ENCODE results near the gene IKBKG. TPM values are rescaled to one million over a fixed set of nuclear protein-coding genes. Genes with fewer than 3 reads are reported as not detected.

The IKBKG gene
- total RNA-seq, 1 experiment from 2014 or later = 24.0 TPM

DNA sequence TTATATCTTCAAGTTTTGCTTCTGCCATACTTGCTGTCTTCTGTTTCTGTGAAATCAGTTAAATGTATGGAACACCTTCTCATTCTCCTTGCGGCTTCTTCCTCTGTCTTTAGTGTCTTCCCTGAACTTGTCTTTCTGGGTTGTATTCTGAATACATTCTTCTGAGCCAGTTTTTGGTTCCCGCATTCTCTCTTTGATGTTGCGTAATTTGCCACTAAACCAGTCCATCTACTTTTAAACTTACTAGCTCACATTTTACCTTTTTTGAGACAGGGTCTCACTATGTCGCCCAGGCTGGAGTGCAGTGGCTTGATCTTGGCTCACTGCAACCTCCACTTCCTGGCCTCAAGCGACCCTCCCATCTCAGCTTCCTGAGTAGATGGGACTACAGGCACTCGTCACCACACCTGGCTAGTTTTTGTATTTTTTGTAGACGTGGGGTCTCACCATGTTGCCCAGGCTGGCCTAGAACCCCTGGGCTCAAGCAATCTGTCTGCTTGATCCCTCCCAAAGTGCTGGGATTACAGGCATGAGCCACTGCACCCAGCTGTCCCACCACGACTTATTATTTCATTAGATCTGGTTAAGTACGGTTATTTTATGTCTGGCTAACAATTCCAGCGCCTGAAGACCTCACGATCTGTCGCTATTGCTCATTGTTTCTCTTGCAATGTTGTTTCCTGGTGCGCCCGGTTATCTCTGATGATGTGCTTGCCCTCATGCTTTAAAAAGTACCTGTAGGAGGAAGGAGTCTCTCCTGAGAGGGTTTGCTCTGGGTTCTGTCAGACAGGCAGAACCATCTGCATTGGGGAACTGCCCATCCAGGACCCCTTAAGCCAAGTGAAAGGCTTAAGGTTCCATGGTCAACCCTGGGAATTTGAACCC lies 21.6 kb upstream of the IKBKG start:
- Histone ChIP-seq H3K9me3 (ENCODE audit: control insufficient read depth in 1 of 2, insufficient read depth in 1 of 2, low read depth in 1 of 2, low read length in 2 of 2) (no peaks in the 10 kb centered on the region), H3K4me3 (replicated peaks in 1 of 2; ENCODE audit: low read depth in 1 of 2, low read length in 2 of 2) (no peak overlapping the region), H2AFZ (ENCODE audit: low read depth, low read length, poor library complexity, severe bottlenecking) (no peak overlapping the region), H3K9me2 (ENCODE audit: insufficient read depth) (no peaks in the 10 kb centered on the region), H3K4me1 (ENCODE audit: control insufficient read depth in 1 of 2, insufficient read depth in 2 of 2, low read length in 2 of 2) (peaks cover 8 to 16% of the 10 kb centered on the region in 2 experiments), H3K27ac (ENCODE audit: low read depth, low read length) (no peak overlapping the region), H3K79me2 (ENCODE audit: insufficient read depth, low read length) (no peaks in the 10 kb centered on the region), H3K4me2 (ENCODE audit: low read length) (no peak overlapping the region), H3K27me3 (ENCODE audit: insufficient read depth, low read length) (no peaks in the 10 kb centered on the region), H3K36me3 (ENCODE audit: control insufficient read depth in 1 of 2, insufficient read depth in 2 of 2, low read length in 2 of 2) (no peaks in the 10 kb centered on the region), H3K9ac (ENCODE audit: low read length) (no peak overlapping the region), H4K20me1 (ENCODE audit: insufficient read depth) (no peaks in the 10 kb centered on the region)
- RAD21 ChIA-PET (ENCODE audit: low non-redundant PET in 1 of 2, low total read pairs in 2 of 2, uncharacterized antibody in 2 of 2, unreplicated experiment in 2 of 2) = no interaction called here
- DNase-seq (ENCODE audit: low read depth, low spot score) (no peak), ATAC-seq (no peak)
- POLR2A ChIA-PET = interaction anchor here (1.5 kb wide), 1 partner anchor 114 kb away, joined by 4 read pairs; the partner anchor contains the start of gene TAFAZZIN
- intact Hi-C loops (cut with micrococcal nuclease) = no loop called here
- CTCF ChIA-PET = no interaction called here
- TF ChIP-seq CEBPB (IDR thresholded peaks at IDR 0.05; ENCODE audit: low read depth) (no peak), EGR1 (IDR thresholded peaks at IDR 0.05; ENCODE audit: low read depth) (no peak), CBX3 (IDR thresholded peaks at IDR 0.05; ENCODE audit: low read depth) (no peak), SRF (IDR thresholded peaks at IDR 0.05; ENCODE audit: low read depth) (no peak), EZH2phosphoT487 (IDR thresholded peaks at IDR 0.05; ENCODE audit: borderline replicate concordance) (no peak), RAD21 (IDR thresholded peaks at IDR 0.05; ENCODE audit: low read depth) (no peak), SP1 (IDR thresholded peaks at IDR 0.05; ENCODE audit: low read depth) (no peak), SIN3A (IDR thresholded peaks at IDR 0.05; ENCODE audit: low read depth) (no peak), ELF1 (IDR thresholded peaks at IDR 0.05; ENCODE audit: borderline replicate concordance, low read depth) (no peak), POLR2AphosphoS5 (IDR thresholded peaks at IDR 0.05; ENCODE audit: low read depth, low read length) (no peak), TCF7L2 (IDR thresholded peaks at IDR 0.05; ENCODE audit: borderline replicate concordance, extremely low read depth, insufficient read depth, insufficient read length) (no peak), ZNF274 (IDR thresholded peaks at IDR 0.05; ENCODE audit: low read depth, low read length) (no peak)
- TF ChIP-seq, protein P1, sequence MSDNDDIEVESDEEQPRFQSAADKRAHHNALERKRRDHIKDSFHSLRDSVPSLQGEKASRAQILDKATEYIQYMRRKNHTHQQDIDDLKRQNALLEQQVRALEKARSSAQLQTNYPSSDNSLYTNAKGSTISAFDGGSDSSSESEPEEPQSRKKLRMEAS (IDR thresholded peaks at IDR 0.05) = no peak
- TF ChIP-seq, protein P2, sequence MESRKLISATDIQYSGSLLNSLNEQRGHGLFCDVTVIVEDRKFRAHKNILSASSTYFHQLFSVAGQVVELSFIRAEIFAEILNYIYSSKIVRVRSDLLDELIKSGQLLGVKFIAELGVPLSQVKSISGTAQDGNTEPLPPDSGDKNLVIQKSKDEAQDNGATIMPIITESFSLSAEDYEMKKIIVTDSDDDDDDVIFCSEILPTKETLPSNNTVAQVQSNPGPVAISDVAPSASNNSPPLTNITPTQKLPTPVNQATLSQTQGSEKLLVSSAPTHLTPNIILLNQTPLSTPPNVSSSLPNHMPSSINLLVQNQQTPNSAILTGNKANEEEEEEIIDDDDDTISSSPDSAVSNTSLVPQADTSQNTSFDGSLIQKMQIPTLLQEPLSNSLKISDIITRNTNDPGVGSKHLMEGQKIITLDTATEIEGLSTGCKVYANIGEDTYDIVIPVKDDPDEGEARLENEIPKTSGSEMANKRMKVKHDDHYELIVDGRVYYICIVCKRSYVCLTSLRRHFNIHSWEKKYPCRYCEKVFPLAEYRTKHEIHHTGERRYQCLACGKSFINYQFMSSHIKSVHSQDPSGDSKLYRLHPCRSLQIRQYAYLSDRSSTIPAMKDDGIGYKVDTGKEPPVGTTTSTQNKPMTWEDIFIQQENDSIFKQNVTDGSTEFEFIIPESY (IDR thresholded peaks at IDR 0.05; ENCODE audit: extremely low read depth, insufficient replicate concordance, low read length) = no peak
- TF ChIP-seq, protein P3, sequence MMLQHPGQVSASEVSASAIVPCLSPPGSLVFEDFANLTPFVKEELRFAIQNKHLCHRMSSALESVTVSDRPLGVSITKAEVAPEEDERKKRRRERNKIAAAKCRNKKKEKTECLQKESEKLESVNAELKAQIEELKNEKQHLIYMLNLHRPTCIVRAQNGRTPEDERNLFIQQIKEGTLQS (IDR thresholded peaks at IDR 0.05) = no peak
- TF ChIP-seq, protein P4, sequence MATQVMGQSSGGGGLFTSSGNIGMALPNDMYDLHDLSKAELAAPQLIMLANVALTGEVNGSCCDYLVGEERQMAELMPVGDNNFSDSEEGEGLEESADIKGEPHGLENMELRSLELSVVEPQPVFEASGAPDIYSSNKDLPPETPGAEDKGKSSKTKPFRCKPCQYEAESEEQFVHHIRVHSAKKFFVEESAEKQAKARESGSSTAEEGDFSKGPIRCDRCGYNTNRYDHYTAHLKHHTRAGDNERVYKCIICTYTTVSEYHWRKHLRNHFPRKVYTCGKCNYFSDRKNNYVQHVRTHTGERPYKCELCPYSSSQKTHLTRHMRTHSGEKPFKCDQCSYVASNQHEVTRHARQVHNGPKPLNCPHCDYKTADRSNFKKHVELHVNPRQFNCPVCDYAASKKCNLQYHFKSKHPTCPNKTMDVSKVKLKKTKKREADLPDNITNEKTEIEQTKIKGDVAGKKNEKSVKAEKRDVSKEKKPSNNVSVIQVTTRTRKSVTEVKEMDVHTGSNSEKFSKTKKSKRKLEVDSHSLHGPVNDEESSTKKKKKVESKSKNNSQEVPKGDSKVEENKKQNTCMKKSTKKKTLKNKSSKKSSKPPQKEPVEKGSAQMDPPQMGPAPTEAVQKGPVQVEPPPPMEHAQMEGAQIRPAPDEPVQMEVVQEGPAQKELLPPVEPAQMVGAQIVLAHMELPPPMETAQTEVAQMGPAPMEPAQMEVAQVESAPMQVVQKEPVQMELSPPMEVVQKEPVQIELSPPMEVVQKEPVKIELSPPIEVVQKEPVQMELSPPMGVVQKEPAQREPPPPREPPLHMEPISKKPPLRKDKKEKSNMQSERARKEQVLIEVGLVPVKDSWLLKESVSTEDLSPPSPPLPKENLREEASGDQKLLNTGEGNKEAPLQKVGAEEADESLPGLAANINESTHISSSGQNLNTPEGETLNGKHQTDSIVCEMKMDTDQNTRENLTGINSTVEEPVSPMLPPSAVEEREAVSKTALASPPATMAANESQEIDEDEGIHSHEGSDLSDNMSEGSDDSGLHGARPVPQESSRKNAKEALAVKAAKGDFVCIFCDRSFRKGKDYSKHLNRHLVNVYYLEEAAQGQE (IDR thresholded peaks at IDR 0.05; ENCODE audit: low read depth) = no peak
- TF ChIP-seq, protein P5, sequence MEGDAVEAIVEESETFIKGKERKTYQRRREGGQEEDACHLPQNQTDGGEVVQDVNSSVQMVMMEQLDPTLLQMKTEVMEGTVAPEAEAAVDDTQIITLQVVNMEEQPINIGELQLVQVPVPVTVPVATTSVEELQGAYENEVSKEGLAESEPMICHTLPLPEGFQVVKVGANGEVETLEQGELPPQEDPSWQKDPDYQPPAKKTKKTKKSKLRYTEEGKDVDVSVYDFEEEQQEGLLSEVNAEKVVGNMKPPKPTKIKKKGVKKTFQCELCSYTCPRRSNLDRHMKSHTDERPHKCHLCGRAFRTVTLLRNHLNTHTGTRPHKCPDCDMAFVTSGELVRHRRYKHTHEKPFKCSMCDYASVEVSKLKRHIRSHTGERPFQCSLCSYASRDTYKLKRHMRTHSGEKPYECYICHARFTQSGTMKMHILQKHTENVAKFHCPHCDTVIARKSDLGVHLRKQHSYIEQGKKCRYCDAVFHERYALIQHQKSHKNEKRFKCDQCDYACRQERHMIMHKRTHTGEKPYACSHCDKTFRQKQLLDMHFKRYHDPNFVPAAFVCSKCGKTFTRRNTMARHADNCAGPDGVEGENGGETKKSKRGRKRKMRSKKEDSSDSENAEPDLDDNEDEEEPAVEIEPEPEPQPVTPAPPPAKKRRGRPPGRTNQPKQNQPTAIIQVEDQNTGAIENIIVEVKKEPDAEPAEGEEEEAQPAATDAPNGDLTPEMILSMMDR (IDR thresholded peaks at IDR 0.05 in 2 of 3, conservative IDR thresholded peaks at IDR 0.05 in 1 of 3; ENCODE audit: borderline replicate concordance in 1 of 3, insufficient read depth in 1 of 3, low read depth in 2 of 3, low read length in 2 of 3) = no peak
- BruUV-seq (replicated peaks) = no TSS peak

Measured in HCT116 (cell line).